K562 (cell line): ENCODE measurements around the gene PPP1R12C. TPM values are rescaled to one million over a fixed set of nuclear protein-coding genes. Genes with fewer than 3 reads are reported as not detected.

Source experiments
- ATF7 ChIP-seq: fragments of 450-650 bp; IDR thresholded peaks from 2 replicates; pipeline ENCODE4 v1.7.1; 2014; ENCODE audit warnings: mild to moderate bottlenecking, moderate library complexity
- CBX1 ChIP-seq: sonication (generic); IDR thresholded peaks from 2 replicates; pipeline ENCODE4 v1.6.1; 2016; ENCODE audit warnings: antibody characterized with exemption, low read depth, mild to moderate bottlenecking
- DMBX1 ChIP-seq: fragments of 250-450 bp; sonication (Bioruptor Pico); IDR thresholded peaks from 2 replicates; pipeline ENCODE4 v1.8.0; 2022; ENCODE audit warnings: inconsistent platforms, mild to moderate bottlenecking, moderate library complexity, borderline replicate concordance
- RBBP5 ChIP-seq: fragments of 200-600 bp; sonication (generic); IDR thresholded peaks from 2 replicates; pipeline ENCODE4 v1.6.1; 2012; ENCODE audit warnings: borderline replicate concordance, mild to moderate bottlenecking, low read length, control low read depth, inconsistent platforms; ENCODE audit not compliant: insufficient read depth, poor library complexity, severe bottlenecking
- SIRT6 ChIP-seq: IDR thresholded peaks from one replicate; pipeline ENCODE4 v1.6.1; 2012; ENCODE audit warnings: low read depth, mild to moderate bottlenecking, control low read depth, inconsistent platforms, low read length, moderate library complexity
- SMARCE1 ChIP-seq: fragments of 450-650 bp; IDR thresholded peaks from 2 replicates; pipeline ENCODE4 v1.7.1; 2016; ENCODE audit warnings: mild to moderate bottlenecking
- ZBTB1 ChIP-seq: sonication (generic); formaldehyde crosslinking; IDR thresholded peaks from 2 replicates; pipeline ENCODE4 v1.8.1; 2023; ENCODE audit warnings: missing genetic modification reagents, low read depth, mild to moderate bottlenecking, borderline replicate concordance
- ZBTB17 ChIP-seq: fragments of 450-650 bp; formaldehyde crosslinking; IDR thresholded peaks from 2 replicates; pipeline ENCODE4 v1.4.0; 2020; ENCODE audit warnings: mild to moderate bottlenecking
- ZKSCAN1 ChIP-seq: fragments of 150-350 bp; IDR thresholded peaks from 2 replicates; pipeline ENCODE4 v1.6.1; 2016; ENCODE audit warnings: low read depth, low read length
- ZNF316 ChIP-seq: fragments of 450-650 bp; IDR thresholded peaks from 2 replicates; pipeline ENCODE4 v1.6.1; 2016
- polyA plus RNA-seq, 8 experiments: library from polyadenylated mRNA; depleted of rRNA in 4 of 8; stranded (reverse) in 5 of 8; unstranded in 3 of 8; fragments of >200 nt; fragmentation: Nextera tagmentation in 2 of 8; fragmentation: Illumina TruSeq in 1 of 8; extraction: Ambion mirVana in 2 of 8; extraction: Trizol in 1 of 8; gene quantifications; 2 replicates each; pipeline versions ENCODE4 v1.2.1 to v1.2.3, GENCODE V29; 2011 to 2014; ENCODE audit warnings: inconsistent platforms in 1 of 8, missing spikeins in 1 of 8
- total RNA-seq, 7 experiments: library from RNA; depleted of rRNA in 6 of 7; stranded (reverse); fragments of >200 nt in 6 of 7; fragmentation: Illumina TruSeq in 2 of 7; extraction: Trizol in 2 of 7; gene quantifications; 2 replicates each; pipeline versions ENCODE4 v1.2.1 to v1.2.3, GENCODE V29; 2011 to 2021; ENCODE audit warnings: low replicate concordance in 1 of 7
- TF ChIP-seq, protein P1 (sequence below), 2 experiments: fragments of 450-650 bp; formaldehyde crosslinking in 1 of 2; IDR thresholded peaks; 2 replicates each; pipeline versions ENCODE4 v1.4.0 to v1.6.1; 2014 to 2020; ENCODE audit warnings: mild to moderate bottlenecking in 2 of 2, borderline replicate concordance in 1 of 2, low read depth in 1 of 2
- TF ChIP-seq, protein P2 (sequence below): fragments of 450-650 bp; formaldehyde crosslinking; conservative IDR thresholded peaks from 2 replicates; pipeline ENCODE4 v1.4.0; 2022; ENCODE audit warnings: mild to moderate bottlenecking, missing genetic modification characterization
- TF ChIP-seq, protein P3 (sequence below), 2 experiments: fragments of 450-650 bp; IDR thresholded peaks; 2 replicates each; pipeline ENCODE4 v1.6.1; 2018; ENCODE audit warnings: mild to moderate bottlenecking in 2 of 2, low read depth in 1 of 2; ENCODE audit not compliant: partially characterized antibody in 2 of 2

PPP1R12C gene
- total and polyA plus RNA-seq, 9 of the 15 experiments (the other 6 are each of a cell fraction or from before 2014, with no cell fraction given): 1.8 to 136 (median 33.7) TPM

DNA sequence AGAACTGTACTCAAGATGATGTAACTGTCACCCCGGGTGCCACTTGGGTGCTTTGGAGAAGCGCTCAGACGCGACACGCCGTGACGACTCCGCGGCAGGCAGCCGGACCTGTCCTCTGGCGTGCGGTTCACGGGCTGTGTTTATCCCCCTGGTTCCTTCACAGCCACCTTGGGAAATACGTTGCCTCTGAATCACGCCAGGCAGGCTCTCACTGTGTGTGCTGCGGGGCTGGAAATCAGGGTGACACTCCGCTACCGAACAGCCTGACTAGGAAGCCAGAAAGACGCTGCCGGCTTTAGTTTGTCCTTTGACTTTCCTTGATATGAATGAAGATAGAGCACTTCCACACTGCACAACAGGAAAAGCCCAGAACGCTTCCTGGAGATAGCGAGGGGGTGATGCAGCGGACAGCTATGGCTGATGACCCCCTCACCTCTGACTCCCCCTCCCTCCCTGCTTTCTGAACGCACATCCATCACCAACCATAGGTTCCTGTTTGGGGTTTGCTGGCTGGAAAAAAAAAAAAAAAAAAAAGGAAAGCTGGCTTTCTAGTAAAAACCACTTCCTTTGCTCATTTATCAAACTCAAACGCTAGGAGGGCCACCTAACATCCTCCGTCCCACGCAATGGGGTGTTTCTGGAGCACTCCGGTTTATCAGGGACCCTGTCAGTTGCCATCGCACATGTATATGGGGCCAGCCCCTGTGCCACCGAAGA is 75.7 kb downstream of the PPP1R12C start (continued):
- TF ChIP-seq ATF7 (0 out of 2 replicates have a peak, but pooled peaks have one; percentile 57), ZBTB17 (CRISPR knock-in tag) (0 out of 2 replicates have a peak, but pooled peaks have one; percentile 52), ZBTB1 (peak; percentile 55; the same call in 1 of the 2 replicates), SIRT6 (no peak), RBBP5 (peak; percentile 72), ZNF316 (peak; percentile 0; the same call in 1 of the 2 replicates), CBX1 (no peak; the same call in 1 of the 2 replicates), SMARCE1 (peak; percentile 27; the same call in 1 of the 2 replicates), ZKSCAN1 (no peak), DMBX1 (CRISPR knock-in tag) (0 out of 2 replicates have a peak, but pooled peaks have one; percentile 40)
- TF ChIP-seq, protein P1, sequence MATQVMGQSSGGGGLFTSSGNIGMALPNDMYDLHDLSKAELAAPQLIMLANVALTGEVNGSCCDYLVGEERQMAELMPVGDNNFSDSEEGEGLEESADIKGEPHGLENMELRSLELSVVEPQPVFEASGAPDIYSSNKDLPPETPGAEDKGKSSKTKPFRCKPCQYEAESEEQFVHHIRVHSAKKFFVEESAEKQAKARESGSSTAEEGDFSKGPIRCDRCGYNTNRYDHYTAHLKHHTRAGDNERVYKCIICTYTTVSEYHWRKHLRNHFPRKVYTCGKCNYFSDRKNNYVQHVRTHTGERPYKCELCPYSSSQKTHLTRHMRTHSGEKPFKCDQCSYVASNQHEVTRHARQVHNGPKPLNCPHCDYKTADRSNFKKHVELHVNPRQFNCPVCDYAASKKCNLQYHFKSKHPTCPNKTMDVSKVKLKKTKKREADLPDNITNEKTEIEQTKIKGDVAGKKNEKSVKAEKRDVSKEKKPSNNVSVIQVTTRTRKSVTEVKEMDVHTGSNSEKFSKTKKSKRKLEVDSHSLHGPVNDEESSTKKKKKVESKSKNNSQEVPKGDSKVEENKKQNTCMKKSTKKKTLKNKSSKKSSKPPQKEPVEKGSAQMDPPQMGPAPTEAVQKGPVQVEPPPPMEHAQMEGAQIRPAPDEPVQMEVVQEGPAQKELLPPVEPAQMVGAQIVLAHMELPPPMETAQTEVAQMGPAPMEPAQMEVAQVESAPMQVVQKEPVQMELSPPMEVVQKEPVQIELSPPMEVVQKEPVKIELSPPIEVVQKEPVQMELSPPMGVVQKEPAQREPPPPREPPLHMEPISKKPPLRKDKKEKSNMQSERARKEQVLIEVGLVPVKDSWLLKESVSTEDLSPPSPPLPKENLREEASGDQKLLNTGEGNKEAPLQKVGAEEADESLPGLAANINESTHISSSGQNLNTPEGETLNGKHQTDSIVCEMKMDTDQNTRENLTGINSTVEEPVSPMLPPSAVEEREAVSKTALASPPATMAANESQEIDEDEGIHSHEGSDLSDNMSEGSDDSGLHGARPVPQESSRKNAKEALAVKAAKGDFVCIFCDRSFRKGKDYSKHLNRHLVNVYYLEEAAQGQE (IDR thresholded peaks at IDR 0.05; ENCODE audit: borderline replicate concordance): no peak; the same call in none of the 2 replicates
- TF ChIP-seq, protein P1 (CRISPR knock-in tag; IDR thresholded peaks at IDR 0.05; ENCODE audit: low read depth): no peak
- TF ChIP-seq, protein P2, sequence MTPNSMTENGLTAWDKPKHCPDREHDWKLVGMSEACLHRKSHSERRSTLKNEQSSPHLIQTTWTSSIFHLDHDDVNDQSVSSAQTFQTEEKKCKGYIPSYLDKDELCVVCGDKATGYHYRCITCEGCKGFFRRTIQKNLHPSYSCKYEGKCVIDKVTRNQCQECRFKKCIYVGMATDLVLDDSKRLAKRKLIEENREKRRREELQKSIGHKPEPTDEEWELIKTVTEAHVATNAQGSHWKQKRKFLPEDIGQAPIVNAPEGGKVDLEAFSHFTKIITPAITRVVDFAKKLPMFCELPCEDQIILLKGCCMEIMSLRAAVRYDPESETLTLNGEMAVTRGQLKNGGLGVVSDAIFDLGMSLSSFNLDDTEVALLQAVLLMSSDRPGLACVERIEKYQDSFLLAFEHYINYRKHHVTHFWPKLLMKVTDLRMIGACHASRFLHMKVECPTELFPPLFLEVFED: 0 out of 2 replicates have a peak, but pooled peaks have one; percentile 10
- TF ChIP-seq, protein P3, sequence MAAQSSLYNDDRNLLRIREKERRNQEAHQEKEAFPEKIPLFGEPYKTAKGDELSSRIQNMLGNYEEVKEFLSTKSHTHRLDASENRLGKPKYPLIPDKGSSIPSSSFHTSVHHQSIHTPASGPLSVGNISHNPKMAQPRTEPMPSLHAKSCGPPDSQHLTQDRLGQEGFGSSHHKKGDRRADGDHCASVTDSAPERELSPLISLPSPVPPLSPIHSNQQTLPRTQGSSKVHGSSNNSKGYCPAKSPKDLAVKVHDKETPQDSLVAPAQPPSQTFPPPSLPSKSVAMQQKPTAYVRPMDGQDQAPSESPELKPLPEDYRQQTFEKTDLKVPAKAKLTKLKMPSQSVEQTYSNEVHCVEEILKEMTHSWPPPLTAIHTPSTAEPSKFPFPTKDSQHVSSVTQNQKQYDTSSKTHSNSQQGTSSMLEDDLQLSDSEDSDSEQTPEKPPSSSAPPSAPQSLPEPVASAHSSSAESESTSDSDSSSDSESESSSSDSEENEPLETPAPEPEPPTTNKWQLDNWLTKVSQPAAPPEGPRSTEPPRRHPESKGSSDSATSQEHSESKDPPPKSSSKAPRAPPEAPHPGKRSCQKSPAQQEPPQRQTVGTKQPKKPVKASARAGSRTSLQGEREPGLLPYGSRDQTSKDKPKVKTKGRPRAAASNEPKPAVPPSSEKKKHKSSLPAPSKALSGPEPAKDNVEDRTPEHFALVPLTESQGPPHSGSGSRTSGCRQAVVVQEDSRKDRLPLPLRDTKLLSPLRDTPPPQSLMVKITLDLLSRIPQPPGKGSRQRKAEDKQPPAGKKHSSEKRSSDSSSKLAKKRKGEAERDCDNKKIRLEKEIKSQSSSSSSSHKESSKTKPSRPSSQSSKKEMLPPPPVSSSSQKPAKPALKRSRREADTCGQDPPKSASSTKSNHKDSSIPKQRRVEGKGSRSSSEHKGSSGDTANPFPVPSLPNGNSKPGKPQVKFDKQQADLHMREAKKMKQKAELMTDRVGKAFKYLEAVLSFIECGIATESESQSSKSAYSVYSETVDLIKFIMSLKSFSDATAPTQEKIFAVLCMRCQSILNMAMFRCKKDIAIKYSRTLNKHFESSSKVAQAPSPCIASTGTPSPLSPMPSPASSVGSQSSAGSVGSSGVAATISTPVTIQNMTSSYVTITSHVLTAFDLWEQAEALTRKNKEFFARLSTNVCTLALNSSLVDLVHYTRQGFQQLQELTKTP (IDR thresholded peaks at IDR 0.05; ENCODE audit: low read depth in 1 of 2, partially characterized antibody in 2 of 2): peak in 1 of 2 experiments; percentile 69
